Measurements from ENCODE around the gene SH3PXD2A.

Gene SH3PXD2A

DNA sequence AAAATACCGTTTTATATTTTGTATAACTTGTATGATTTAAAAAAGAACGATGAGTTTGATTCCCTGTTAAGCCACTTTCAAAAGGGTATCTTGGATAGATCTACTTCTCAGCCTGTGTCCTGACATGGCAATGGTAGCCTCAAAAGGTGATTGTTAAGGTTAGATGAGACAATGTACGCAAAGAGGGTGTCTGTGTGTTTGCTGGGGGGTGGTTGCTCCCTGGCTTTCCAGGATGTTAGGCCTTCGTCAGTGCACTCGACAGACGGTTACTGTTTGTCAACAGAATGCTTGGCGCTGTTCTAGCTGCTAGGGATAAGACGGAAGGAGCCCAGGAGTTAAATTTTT is 271.5 kb downstream of the SH3PXD2A start:
- ChIA-PET POLR2A (no interaction called here), CTCF (interaction anchor here (0.6 to 2.9 kb wide), 3 partner anchors 9 to 273 kb away, joined by 3 to 14 read pairs (median 4); no protein-coding TSS in a partner anchor)
- Histone ChIP-seq H3K9me3 (ENCODE audit: control insufficient read depth, insufficient read depth, low read depth, low read length) (no peaks in the 10 kb centered on the region), H3K4me1 (ENCODE audit: control insufficient read depth, insufficient read depth, low read length) (no peaks in the 10 kb centered on the region), H3K36me3 (ENCODE audit: control insufficient read depth in 2 of 2, insufficient read depth in 1 of 2, low read length in 2 of 2) (no peaks in the 10 kb centered on the region), H3K4me3 (ENCODE audit: low read depth, low read length) (no peak overlapping the region), H3K27ac (ENCODE audit: extremely low read depth, low read depth, low read length) (no peak overlapping the region)
- TF ChIP-seq, protein P1, sequence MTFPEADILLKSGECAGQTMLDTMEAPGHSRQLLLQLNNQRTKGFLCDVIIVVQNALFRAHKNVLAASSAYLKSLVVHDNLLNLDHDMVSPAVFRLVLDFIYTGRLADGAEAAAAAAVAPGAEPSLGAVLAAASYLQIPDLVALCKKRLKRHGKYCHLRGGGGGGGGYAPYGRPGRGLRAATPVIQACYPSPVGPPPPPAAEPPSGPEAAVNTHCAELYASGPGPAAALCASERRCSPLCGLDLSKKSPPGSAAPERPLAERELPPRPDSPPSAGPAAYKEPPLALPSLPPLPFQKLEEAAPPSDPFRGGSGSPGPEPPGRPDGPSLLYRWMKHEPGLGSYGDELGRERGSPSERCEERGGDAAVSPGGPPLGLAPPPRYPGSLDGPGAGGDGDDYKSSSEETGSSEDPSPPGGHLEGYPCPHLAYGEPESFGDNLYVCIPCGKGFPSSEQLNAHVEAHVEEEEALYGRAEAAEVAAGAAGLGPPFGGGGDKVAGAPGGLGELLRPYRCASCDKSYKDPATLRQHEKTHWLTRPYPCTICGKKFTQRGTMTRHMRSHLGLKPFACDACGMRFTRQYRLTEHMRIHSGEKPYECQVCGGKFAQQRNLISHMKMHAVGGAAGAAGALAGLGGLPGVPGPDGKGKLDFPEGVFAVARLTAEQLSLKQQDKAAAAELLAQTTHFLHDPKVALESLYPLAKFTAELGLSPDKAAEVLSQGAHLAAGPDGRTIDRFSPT (tag by site-specific recombination; IDR thresholded peaks at IDR 0.05), result no peak
- TF ChIP-seq ZNF19 (tag by site-specific recombination; IDR thresholded peaks at IDR 0.05; ENCODE audit: low read depth) (no peak), ZBTB48 (tag by site-specific recombination; IDR thresholded peaks at IDR 0.05) (no peak), ZNF354C (tag by site-specific recombination; IDR thresholded peaks at IDR 0.05; ENCODE audit: borderline replicate concordance, low read depth) (no peak), ZBTB17 (tag by site-specific recombination; IDR thresholded peaks at IDR 0.05) (no peak), ZNF791 (tag by site-specific recombination; IDR thresholded peaks at IDR 0.05) (no peak), ZNF544 (tag by site-specific recombination; IDR thresholded peaks at IDR 0.05) (no peak), ZNF747 (tag by site-specific recombination; IDR thresholded peaks at IDR 0.05) (no peak), ZBTB1 (tag by site-specific recombination; IDR thresholded peaks at IDR 0.05) (no peak), ZNF548 (tag by site-specific recombination; IDR thresholded peaks at IDR 0.05) (no peak), ZNF768 (tag by site-specific recombination; IDR thresholded peaks at IDR 0.05) (no peak), ZXDB (tag by site-specific recombination; IDR thresholded peaks at IDR 0.05) (no peak)
- TF ChIP-seq, protein P2, sequence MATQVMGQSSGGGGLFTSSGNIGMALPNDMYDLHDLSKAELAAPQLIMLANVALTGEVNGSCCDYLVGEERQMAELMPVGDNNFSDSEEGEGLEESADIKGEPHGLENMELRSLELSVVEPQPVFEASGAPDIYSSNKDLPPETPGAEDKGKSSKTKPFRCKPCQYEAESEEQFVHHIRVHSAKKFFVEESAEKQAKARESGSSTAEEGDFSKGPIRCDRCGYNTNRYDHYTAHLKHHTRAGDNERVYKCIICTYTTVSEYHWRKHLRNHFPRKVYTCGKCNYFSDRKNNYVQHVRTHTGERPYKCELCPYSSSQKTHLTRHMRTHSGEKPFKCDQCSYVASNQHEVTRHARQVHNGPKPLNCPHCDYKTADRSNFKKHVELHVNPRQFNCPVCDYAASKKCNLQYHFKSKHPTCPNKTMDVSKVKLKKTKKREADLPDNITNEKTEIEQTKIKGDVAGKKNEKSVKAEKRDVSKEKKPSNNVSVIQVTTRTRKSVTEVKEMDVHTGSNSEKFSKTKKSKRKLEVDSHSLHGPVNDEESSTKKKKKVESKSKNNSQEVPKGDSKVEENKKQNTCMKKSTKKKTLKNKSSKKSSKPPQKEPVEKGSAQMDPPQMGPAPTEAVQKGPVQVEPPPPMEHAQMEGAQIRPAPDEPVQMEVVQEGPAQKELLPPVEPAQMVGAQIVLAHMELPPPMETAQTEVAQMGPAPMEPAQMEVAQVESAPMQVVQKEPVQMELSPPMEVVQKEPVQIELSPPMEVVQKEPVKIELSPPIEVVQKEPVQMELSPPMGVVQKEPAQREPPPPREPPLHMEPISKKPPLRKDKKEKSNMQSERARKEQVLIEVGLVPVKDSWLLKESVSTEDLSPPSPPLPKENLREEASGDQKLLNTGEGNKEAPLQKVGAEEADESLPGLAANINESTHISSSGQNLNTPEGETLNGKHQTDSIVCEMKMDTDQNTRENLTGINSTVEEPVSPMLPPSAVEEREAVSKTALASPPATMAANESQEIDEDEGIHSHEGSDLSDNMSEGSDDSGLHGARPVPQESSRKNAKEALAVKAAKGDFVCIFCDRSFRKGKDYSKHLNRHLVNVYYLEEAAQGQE (tag by site-specific recombination; IDR thresholded peaks at IDR 0.05), result no peak
- TF ChIP-seq, protein P3, sequence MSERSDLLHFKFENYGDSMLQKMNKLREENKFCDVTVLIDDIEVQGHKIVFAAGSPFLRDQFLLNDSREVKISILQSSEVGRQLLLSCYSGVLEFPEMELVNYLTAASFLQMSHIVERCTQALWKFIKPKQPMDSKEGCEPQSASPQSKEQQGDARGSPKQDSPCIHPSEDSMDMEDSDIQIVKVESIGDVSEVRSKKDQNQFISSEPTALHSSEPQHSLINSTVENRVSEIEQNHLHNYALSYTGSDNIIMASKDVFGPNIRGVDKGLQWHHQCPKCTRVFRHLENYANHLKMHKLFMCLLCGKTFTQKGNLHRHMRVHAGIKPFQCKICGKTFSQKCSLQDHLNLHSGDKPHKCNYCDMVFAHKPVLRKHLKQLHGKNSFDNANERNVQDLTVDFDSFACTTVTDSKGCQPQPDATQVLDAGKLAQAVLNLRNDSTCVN (tag by site-specific recombination; optimal IDR thresholded peaks at IDR 0.05), result no peak
- TF ChIP-seq, protein P4, sequence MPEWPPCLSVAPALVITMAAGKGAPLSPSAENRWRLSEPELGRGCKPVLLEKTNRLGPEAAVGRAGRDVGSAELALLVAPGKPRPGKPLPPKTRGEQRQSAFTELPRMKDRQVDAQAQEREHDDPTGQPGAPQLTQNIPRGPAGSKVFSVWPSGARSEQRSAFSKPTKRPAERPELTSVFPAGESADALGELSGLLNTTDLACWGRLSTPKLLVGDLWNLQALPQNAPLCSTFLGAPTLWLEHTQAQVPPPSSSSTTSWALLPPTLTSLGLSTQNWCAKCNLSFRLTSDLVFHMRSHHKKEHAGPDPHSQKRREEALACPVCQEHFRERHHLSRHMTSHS (tag by site-specific recombination; IDR thresholded peaks at IDR 0.05), result no peak
- TF ChIP-seq, protein P5, sequence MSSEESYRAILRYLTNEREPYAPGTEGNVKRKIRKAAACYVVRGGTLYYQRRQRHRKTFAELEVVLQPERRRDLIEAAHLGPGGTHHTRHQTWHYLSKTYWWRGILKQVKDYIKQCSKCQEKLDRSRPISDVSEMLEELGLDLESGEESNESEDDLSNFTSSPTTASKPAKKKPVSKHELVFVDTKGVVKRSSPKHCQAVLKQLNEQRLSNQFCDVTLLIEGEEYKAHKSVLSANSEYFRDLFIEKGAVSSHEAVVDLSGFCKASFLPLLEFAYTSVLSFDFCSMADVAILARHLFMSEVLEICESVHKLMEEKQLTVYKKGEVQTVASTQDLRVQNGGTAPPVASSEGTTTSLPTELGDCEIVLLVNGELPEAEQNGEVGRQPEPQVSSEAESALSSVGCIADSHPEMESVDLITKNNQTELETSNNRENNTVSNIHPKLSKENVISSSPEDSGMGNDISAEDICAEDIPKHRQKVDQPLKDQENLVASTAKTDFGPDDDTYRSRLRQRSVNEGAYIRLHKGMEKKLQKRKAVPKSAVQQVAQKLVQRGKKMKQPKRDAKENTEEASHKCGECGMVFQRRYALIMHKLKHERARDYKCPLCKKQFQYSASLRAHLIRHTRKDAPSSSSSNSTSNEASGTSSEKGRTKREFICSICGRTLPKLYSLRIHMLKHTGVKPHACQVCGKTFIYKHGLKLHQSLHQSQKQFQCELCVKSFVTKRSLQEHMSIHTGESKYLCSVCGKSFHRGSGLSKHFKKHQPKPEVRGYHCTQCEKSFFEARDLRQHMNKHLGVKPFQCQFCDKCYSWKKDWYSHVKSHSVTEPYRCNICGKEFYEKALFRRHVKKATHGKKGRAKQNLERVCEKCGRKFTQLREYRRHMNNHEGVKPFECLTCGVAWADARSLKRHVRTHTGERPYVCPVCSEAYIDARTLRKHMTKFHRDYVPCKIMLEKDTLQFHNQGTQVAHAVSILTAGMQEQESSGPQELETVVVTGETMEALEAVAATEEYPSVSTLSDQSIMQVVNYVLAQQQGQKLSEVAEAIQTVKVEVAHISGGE (tag by site-specific recombination; conservative IDR thresholded peaks at IDR 0.05; ENCODE audit: low read depth), result no peak
